Osteoblast (primary cell): ENCODE measurements around the gene MRPS5. TPM values are rescaled to one million over a fixed set of nuclear protein-coding genes. Genes with fewer than 3 reads are reported as not detected.

Experiments
- DNase-seq: peaks from one replicate; pipeline ENCODE4 v3.0.0; 2011; ENCODE audit warnings: low spot score, mixed read lengths; ENCODE audit not compliant: insufficient read length; ENCODE audit errors: missing footprints
- H2AFZ ChIP-seq: 2 replicates; pipeline ENCODE4 v1.6.0; 2011; ENCODE audit warnings: mild to moderate bottlenecking, low read length
- H3K27ac ChIP-seq: 2 replicates; pipeline ENCODE4 v1.5.1; 2011; ENCODE audit warnings: mild to moderate bottlenecking, low read depth, low read length, moderate library complexity
- H3K27me3 ChIP-seq: 2 replicates; pipeline ENCODE4 v1.6.0; 2012; ENCODE audit warnings: mild to moderate bottlenecking, control low read depth, inconsistent platforms, low read length, moderate library complexity; ENCODE audit not compliant: insufficient read depth
- H3K36me3 ChIP-seq: 2 replicates; pipeline ENCODE4 v1.5.1; 2011; ENCODE audit warnings: mild to moderate bottlenecking, low read length, control low read depth, moderate library complexity; ENCODE audit not compliant: insufficient read depth
- H3K4me1 ChIP-seq: 2 replicates; pipeline ENCODE4 v1.5.1; 2011; ENCODE audit warnings: mild to moderate bottlenecking, low read length, control low read depth, moderate library complexity; ENCODE audit not compliant: insufficient read depth
- H3K4me2 ChIP-seq: 2 replicates; pipeline ENCODE4 v1.6.0; 2011; ENCODE audit warnings: mild to moderate bottlenecking, low read length; ENCODE audit not compliant: insufficient read depth
- H3K4me3 ChIP-seq: fragments of 200-600 bp; sonication (generic); 3 replicates; pipeline ENCODE4 v1.5.1; 2012; ENCODE audit warnings: mild to moderate bottlenecking, low read length, inconsistent platforms; ENCODE audit not compliant: insufficient read depth
- H3K79me2 ChIP-seq: 2 replicates; pipeline ENCODE4 v1.6.0; 2012; ENCODE audit warnings: mild to moderate bottlenecking, low read length, control low read depth, inconsistent platforms; ENCODE audit not compliant: insufficient read depth
- H3K9me3 ChIP-seq: 2 replicates; pipeline ENCODE4 v1.5.1; 2011; ENCODE audit warnings: low read depth, low read length, control low read depth
- H4K20me1 ChIP-seq: 2 replicates; pipeline ENCODE4 v1.6.0; 2012; ENCODE audit warnings: mild to moderate bottlenecking, low read length, control low read depth; ENCODE audit not compliant: insufficient read depth
- total RNA-seq: library from RNA; depleted of rRNA; stranded (reverse); fragments of >200 nt; gene quantifications from 2 replicates; pipeline ENCODE4 v1.2.3, GENCODE V29; 2012
- TF ChIP-seq, protein P1 (sequence below): IDR thresholded peaks from 2 replicates; pipeline ENCODE4 v1.5.1; 2011; ENCODE audit warnings: mild to moderate bottlenecking, low read depth, low read length, moderate library complexity; ENCODE audit errors: extremely low read depth

Gene MRPS5
- total RNA-seq, 1 donor = 27.1 TPM

DNA sequence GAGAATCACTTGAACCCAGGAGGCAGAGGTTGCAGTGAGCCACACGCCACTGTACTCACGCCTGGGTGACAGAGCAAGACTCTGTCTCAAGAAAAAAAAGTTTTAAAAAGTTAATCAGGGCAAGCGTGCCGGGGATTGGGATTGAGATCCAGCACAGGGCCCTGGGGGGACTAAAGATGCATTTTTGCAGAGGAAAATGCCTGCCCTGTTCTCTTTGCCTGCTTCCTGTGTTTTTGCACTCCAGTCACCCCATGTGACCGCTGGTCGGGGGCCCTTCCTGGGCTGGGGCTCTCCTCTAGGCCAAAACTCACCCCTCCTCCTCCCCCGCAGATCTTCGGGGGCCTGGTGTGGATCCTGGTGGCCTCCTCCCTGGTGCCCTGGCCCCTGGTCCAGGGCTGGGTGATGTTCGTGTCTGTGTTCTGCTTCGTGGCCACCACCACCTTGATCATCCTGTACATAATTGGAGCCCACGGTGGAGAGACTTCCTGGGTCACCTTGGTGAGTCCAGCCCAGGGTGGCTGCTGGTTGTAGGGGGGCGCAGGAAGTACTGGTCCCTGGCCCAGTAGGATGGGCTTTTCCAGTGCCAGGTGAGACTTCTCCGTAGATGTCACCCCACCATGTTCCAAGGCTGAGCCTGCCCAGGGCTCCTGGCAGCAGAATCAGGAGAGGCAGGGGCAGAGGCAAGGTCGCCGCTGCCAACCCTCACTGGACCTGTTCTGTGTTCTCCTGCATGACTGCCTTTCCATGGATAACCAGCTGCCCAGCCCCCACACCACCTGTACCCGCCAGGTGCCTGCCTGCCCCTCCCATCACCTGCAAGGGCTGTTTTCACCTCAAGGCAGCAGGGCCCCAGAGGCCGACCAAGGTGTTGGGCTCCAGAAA, 73.7 kb downstream of the MRPS5 start:
- Histone ChIP-seq H3K79me2 (no peaks in the 10 kb centered on the region), H3K4me3 (no peak overlapping the region), H3K36me3 (no peaks in the 10 kb centered on the region), H3K4me1 (peaks cover 3% of the 10 kb centered on the region), H2AFZ (no peak overlapping the region), H3K4me2 (no peak overlapping the region), H4K20me1 (no peaks in the 10 kb centered on the region), H3K27ac (no peak overlapping the region), H3K9me3 (no peaks in the 10 kb centered on the region), H3K27me3 (peaks cover 22% of the 10 kb centered on the region)
- DNase-seq = no peak
- TF ChIP-seq, protein P1, sequence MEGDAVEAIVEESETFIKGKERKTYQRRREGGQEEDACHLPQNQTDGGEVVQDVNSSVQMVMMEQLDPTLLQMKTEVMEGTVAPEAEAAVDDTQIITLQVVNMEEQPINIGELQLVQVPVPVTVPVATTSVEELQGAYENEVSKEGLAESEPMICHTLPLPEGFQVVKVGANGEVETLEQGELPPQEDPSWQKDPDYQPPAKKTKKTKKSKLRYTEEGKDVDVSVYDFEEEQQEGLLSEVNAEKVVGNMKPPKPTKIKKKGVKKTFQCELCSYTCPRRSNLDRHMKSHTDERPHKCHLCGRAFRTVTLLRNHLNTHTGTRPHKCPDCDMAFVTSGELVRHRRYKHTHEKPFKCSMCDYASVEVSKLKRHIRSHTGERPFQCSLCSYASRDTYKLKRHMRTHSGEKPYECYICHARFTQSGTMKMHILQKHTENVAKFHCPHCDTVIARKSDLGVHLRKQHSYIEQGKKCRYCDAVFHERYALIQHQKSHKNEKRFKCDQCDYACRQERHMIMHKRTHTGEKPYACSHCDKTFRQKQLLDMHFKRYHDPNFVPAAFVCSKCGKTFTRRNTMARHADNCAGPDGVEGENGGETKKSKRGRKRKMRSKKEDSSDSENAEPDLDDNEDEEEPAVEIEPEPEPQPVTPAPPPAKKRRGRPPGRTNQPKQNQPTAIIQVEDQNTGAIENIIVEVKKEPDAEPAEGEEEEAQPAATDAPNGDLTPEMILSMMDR = no peak

DNA sequence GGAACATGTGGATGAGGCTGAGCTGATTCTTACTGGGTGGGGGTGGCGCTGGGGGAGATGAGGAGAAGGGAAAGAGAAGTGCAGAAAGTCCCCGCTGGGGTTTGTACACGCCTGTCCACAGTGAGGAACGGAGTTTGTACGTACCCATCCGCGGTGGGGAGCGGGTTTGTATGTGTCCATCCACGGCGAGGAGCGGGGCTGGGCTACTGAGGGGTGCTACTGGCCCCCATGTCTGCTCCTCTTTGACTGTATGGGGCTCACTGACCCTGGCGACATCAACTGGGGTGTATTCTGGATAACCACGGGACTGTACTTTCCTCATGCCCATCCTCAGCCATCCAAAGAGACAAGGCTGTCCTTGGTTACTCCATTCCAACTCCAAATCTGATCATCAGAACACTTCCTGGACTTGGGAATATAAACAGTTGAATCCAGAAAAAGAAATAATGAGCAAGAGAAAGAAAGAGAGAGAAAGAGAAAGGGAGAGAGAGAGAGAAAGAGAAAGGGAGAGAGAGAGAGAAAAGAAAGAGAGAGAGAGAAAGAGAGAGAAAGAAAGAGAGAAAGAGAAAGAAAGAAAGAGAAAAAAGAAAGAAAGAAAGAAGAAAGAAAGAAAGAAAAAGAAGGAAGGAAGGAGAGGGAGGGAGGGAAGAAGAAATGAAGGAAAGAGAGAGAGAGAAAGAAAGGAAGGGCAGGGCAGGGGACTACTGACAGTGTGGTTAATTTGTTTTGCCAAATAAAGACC, 75.1 kb downstream of the MRPS5 start:
- DNase-seq = no peak
- Histone ChIP-seq H3K27me3 (peaks cover 23% of the 10 kb centered on the region), H3K79me2 (no peaks in the 10 kb centered on the region), H3K4me3 (no peak overlapping the region), H3K9me3 (no peaks in the 10 kb centered on the region), H2AFZ (no peak overlapping the region), H4K20me1 (no peaks in the 10 kb centered on the region), H3K4me2 (no peak overlapping the region), H3K36me3 (no peaks in the 10 kb centered on the region), H3K27ac (no peak overlapping the region), H3K4me1 (peaks cover 3% of the 10 kb centered on the region)
- TF ChIP-seq, protein P1 = no peak

DNA sequence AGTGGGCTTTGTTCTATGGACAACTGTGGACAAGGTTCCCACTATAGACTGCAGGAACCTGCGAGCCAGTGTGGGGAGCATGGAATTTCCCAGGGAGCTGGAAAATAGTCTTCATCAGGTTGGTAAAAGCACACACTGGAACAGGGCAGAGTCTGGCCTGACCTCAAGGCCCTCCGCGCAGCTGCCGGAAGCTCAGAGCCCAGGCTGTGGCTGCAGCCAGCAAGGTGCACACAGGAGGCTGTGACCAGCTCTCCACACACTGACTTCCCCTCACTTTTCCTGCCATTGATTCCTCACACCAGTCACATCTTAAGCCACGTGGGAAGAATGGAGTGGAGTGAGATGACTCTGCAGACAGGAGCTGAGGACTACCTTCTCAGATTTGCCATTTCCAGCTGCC, 77.0 kb downstream of the MRPS5 start:
- peaks cover 3% of the 10 kb centered on the region for H3K4me1 ChIP-seq
- no peaks in the 10 kb centered on the region for H3K9me3 ChIP-seq
- H3K4me3 ChIP-seq = no peak overlapping the region
- H3K79me2 ChIP-seq = no peaks in the 10 kb centered on the region
- peaks cover 12% of the 10 kb centered on the region for H3K27me3 ChIP-seq
- H3K36me3 ChIP-seq = no peaks in the 10 kb centered on the region
- TF ChIP-seq, protein P1 = no peak
- no peak overlapping the region for H3K4me2 ChIP-seq
- no peak for DNase-seq
- H2AFZ ChIP-seq = no peak overlapping the region
- H4K20me1 ChIP-seq = no peaks in the 10 kb centered on the region
- H3K27ac ChIP-seq = no peak overlapping the region
